Left ventricle myocardium superior (tissue), 1 donor: ENCODE data around the gene NDUFA12. TPM values are rescaled to one million over a fixed set of nuclear protein-coding genes. Genes with fewer than 3 reads are reported as not detected.

ENCODE experiments used
- ATAC-seq: fragments of 200-7000 bp; cut with Tn5 transposase; one replicate; pipeline ENCODE4 v1.9.1; 2020; ENCODE audit warnings: mild to moderate bottlenecking, moderate library complexity
- DNase-seq: peaks from one replicate; pipeline ENCODE4 v3.0.0-alpha.2; 2020
- intact Hi-C: fragments of 100-400 bp; cut with micrococcal nuclease; formaldehyde crosslinking; loops from one replicate; pipeline ENCODE4 v1.11.0; 2022
- total RNA-seq: library from RNA; stranded (reverse); fragmentation: NEBNext Ultra II Directional; extraction: Animal tissue kit (Norgen Biotek cat#: 25700); gene quantifications from one replicate; pipeline ENCODE4 v1.2.1, GENCODE V29; 2021
- donor health status: DM: no; HTN: yes; CAD: no; lungs with severe emphysema.

NDUFA12 gene
- total RNA-seq, 1 donor from 2014 or later = 379 TPM

- intact Hi-C loops = no loop called here
- DNase-seq (no peak), ATAC-seq (peak; percentile 27)
These were observed 52.2 kb downstream of the NDUFA12 start for GRCh38 chr12:94951071-94951934.

GRCh38 chr12:94948232-94948810 lies 55.2 kb downstream of the NDUFA12 start:
- intact Hi-C loops = no loop called here
- no peak for ATAC-seq

GRCh38 chr12:94942663-94943062 lies 60.8 kb downstream of the NDUFA12 start:
- intact Hi-C loops = no loop called here
- DNase-seq (no peak), ATAC-seq (no peak)

More at GRCh38 chr12:94948232-94948810, 55.2 kb downstream of the NDUFA12 start:
- DNase-seq = no peak

GRCh38 chr12:94941440-94941862 lies 62.0 kb downstream of the NDUFA12 start:
- ATAC-seq (peak; percentile 96), DNase-seq (peak; percentile 47)

GRCh38 chr12:94940771-94941170 lies 62.7 kb downstream of the NDUFA12 start:
- DNase-seq = no peak
- intact Hi-C loops = no loop called here
- peak; percentile 6 for ATAC-seq

More at GRCh38 chr12:94941440-94941862, 62.0 kb downstream of the NDUFA12 start:
- intact Hi-C loops = no loop called here

- no peak for DNase-seq
- ATAC-seq = no peak
- intact Hi-C loops = no loop called here
These were observed 64.9 kb downstream of the NDUFA12 start for GRCh38 chr12:94938583-94938982.

GRCh38 chr12:94930772-94931171 lies 72.7 kb downstream of the NDUFA12 start:
- intact Hi-C loops = no loop called here
- ATAC-seq (no peak), DNase-seq (no peak)

- DNase-seq (no peak), ATAC-seq (no peak)
- intact Hi-C loops = no loop called here
These were observed 73.3 kb downstream of the NDUFA12 start for GRCh38 chr12:94930216-94930654.

GRCh38 chr12:94929780-94930179 lies 73.7 kb downstream of the NDUFA12 start:
- intact Hi-C loops = no loop called here
- DNase-seq = no peak
- no peak for ATAC-seq

- DNase-seq = no peak
- no peak for ATAC-seq
- intact Hi-C loops = no loop called here
These were observed 77.8 kb downstream of the NDUFA12 start for GRCh38 chr12:94925729-94926128.

GRCh38 chr12:94925206-94925605 lies 78.3 kb downstream of the NDUFA12 start:
- intact Hi-C loops = no loop called here
- DNase-seq (no peak), ATAC-seq (no peak)

GRCh38 chr12:94922561-94922960 lies 80.9 kb downstream of the NDUFA12 start:
- ATAC-seq = no peak
- DNase-seq = no peak
- intact Hi-C loops = no loop called here

Other genes starting within 250 kb of the NDUFA12 start
- 36.8 TPM for gene NR2C1, start 69.9 kb upstream of the NDUFA12 start, total RNA-seq
- gene FGD6, start 213.8 kb upstream of the NDUFA12 start, total RNA-seq = 23.5 TPM
- gene VEZT, start 214.1 kb upstream of the NDUFA12 start, total RNA-seq = 59.0 TPM